HEK293 (cell line): ENCODE measurements around the gene MADD.

Experiments
- KLF16 ChIP-seq: fragments of 450-650 bp; formaldehyde crosslinking; IDR thresholded peaks from 2 replicates; pipeline ENCODE4 v1.5.1; 2017; ENCODE audit warnings: missing biosample characterization, missing genetic modification characterization
- SP2 ChIP-seq: fragments of 450-650 bp; formaldehyde crosslinking; IDR thresholded peaks from 2 replicates; pipeline ENCODE4 v1.5.1; 2016; ENCODE audit warnings: missing biosample characterization, missing genetic modification characterization
- ZNF114 ChIP-seq: fragments of 450-650 bp; formaldehyde crosslinking; IDR thresholded peaks from 2 replicates; pipeline ENCODE4 v1.5.0; 2017; ENCODE audit warnings: missing biosample characterization, missing genetic modification characterization
- ZNF146 ChIP-seq: fragments of 450-650 bp; formaldehyde crosslinking; IDR thresholded peaks from 2 replicates; pipeline ENCODE4 v1.5.1; 2016; ENCODE audit warnings: missing biosample characterization, missing genetic modification characterization
- ZNF223 ChIP-seq: fragments of 450-650 bp; formaldehyde crosslinking; IDR thresholded peaks from 2 replicates; pipeline ENCODE4 v1.5.1; 2016; ENCODE audit warnings: missing biosample characterization, missing genetic modification characterization
- ZNF302 ChIP-seq: fragments of 450-650 bp; formaldehyde crosslinking; IDR thresholded peaks from 2 replicates; pipeline ENCODE4 v1.5.1; 2016; ENCODE audit warnings: missing biosample characterization, missing genetic modification characterization, low read depth
- TF ChIP-seq, protein P1 (sequence below): fragments of 450-650 bp; formaldehyde crosslinking; IDR thresholded peaks from 2 replicates; pipeline ENCODE4 v1.5.1; 2016; ENCODE audit warnings: missing biosample characterization, missing genetic modification characterization
- TF ChIP-seq, protein P2 (sequence below): fragments of 450-650 bp; formaldehyde crosslinking; IDR thresholded peaks from 2 replicates; pipeline ENCODE4 v1.5.1; 2016; ENCODE audit warnings: missing biosample characterization, missing genetic modification characterization
- TF ChIP-seq, protein P3 (sequence below): fragments of 450-650 bp; formaldehyde crosslinking; IDR thresholded peaks from 2 replicates; pipeline ENCODE4 v1.5.1; 2016; ENCODE audit warnings: missing biosample characterization, missing genetic modification characterization
- TF ChIP-seq, protein P4 (sequence below): fragments of 450-650 bp; formaldehyde crosslinking; IDR thresholded peaks from 2 replicates; pipeline ENCODE4 v1.5.1; 2016; ENCODE audit warnings: missing biosample characterization, missing genetic modification characterization

DNA sequence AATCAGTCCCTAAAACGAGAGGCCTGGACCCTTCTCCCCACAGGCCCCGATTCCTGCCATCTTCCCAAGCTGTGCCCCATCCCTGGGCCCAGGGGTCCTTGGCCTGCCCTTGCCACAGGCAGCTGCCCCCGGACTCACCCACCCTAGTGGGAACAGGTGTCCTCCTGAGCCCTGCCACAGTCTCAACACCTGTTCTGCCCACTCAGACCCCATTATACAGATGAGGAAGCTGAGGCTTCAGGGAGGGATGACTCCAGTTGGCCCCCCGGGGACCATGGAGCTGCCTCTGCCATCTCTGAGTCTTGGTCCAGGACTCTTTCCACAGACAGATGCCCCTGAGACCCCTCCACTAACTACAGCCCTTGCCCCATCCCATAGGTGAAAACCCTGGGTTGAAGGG, 66.7 kb downstream of the MADD start:
- TF ChIP-seq, protein P1, sequence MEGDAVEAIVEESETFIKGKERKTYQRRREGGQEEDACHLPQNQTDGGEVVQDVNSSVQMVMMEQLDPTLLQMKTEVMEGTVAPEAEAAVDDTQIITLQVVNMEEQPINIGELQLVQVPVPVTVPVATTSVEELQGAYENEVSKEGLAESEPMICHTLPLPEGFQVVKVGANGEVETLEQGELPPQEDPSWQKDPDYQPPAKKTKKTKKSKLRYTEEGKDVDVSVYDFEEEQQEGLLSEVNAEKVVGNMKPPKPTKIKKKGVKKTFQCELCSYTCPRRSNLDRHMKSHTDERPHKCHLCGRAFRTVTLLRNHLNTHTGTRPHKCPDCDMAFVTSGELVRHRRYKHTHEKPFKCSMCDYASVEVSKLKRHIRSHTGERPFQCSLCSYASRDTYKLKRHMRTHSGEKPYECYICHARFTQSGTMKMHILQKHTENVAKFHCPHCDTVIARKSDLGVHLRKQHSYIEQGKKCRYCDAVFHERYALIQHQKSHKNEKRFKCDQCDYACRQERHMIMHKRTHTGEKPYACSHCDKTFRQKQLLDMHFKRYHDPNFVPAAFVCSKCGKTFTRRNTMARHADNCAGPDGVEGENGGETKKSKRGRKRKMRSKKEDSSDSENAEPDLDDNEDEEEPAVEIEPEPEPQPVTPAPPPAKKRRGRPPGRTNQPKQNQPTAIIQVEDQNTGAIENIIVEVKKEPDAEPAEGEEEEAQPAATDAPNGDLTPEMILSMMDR (tag by site-specific recombination): no peak
- no peak for TF ChIP-seq ZNF146 (tag by site-specific recombination)
- TF ChIP-seq, protein P2, sequence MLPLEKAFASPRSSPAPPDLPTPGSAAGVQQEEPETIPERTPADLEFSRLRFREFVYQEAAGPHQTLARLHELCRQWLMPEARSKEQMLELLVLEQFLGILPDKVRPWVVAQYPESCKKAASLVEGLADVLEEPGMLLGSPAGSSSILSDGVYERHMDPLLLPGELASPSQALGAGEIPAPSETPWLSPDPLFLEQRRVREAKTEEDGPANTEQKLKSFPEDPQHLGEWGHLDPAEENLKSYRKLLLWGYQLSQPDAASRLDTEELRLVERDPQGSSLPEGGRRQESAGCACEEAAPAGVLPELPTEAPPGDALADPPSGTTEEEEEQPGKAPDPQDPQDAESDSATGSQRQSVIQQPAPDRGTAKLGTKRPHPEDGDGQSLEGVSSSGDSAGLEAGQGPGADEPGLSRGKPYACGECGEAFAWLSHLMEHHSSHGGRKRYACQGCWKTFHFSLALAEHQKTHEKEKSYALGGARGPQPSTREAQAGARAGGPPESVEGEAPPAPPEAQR (tag by site-specific recombination): no peak
- TF ChIP-seq ZNF114 (tag by site-specific recombination): no peak
- TF ChIP-seq KLF16: no peak
- TF ChIP-seq SP2 (tag by site-specific recombination): no peak
- no peak for TF ChIP-seq ZNF223 (tag by site-specific recombination)
- TF ChIP-seq, protein P3, sequence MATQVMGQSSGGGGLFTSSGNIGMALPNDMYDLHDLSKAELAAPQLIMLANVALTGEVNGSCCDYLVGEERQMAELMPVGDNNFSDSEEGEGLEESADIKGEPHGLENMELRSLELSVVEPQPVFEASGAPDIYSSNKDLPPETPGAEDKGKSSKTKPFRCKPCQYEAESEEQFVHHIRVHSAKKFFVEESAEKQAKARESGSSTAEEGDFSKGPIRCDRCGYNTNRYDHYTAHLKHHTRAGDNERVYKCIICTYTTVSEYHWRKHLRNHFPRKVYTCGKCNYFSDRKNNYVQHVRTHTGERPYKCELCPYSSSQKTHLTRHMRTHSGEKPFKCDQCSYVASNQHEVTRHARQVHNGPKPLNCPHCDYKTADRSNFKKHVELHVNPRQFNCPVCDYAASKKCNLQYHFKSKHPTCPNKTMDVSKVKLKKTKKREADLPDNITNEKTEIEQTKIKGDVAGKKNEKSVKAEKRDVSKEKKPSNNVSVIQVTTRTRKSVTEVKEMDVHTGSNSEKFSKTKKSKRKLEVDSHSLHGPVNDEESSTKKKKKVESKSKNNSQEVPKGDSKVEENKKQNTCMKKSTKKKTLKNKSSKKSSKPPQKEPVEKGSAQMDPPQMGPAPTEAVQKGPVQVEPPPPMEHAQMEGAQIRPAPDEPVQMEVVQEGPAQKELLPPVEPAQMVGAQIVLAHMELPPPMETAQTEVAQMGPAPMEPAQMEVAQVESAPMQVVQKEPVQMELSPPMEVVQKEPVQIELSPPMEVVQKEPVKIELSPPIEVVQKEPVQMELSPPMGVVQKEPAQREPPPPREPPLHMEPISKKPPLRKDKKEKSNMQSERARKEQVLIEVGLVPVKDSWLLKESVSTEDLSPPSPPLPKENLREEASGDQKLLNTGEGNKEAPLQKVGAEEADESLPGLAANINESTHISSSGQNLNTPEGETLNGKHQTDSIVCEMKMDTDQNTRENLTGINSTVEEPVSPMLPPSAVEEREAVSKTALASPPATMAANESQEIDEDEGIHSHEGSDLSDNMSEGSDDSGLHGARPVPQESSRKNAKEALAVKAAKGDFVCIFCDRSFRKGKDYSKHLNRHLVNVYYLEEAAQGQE (tag by site-specific recombination): no peak
- no peak for TF ChIP-seq ZNF302 (tag by site-specific recombination)
- TF ChIP-seq, protein P4, sequence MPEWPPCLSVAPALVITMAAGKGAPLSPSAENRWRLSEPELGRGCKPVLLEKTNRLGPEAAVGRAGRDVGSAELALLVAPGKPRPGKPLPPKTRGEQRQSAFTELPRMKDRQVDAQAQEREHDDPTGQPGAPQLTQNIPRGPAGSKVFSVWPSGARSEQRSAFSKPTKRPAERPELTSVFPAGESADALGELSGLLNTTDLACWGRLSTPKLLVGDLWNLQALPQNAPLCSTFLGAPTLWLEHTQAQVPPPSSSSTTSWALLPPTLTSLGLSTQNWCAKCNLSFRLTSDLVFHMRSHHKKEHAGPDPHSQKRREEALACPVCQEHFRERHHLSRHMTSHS (tag by site-specific recombination): no peak
